ENCODE measurements around the gene UMOD.

UMOD gene

DNA sequence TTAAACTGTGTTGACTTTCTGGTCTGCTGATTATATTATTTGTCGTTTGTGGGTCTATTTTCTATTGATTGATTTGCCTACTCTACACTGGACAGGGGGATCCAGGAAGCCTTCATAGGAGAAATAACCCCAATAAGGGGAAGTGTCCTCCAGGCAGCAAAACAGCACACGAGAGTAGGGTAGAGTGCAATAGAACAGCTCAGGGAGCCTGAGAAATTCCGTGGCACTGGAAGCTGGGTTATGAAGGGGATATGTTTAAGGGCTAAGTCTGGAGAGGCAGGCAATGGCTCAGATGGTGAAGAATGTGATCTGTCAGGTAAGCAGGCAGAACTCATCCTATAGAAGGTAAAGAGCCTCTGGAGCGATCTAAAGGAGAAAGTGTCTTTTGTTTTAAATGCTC is 46.1 kb downstream of the UMOD start:
- TF ChIP-seq, protein P1, sequence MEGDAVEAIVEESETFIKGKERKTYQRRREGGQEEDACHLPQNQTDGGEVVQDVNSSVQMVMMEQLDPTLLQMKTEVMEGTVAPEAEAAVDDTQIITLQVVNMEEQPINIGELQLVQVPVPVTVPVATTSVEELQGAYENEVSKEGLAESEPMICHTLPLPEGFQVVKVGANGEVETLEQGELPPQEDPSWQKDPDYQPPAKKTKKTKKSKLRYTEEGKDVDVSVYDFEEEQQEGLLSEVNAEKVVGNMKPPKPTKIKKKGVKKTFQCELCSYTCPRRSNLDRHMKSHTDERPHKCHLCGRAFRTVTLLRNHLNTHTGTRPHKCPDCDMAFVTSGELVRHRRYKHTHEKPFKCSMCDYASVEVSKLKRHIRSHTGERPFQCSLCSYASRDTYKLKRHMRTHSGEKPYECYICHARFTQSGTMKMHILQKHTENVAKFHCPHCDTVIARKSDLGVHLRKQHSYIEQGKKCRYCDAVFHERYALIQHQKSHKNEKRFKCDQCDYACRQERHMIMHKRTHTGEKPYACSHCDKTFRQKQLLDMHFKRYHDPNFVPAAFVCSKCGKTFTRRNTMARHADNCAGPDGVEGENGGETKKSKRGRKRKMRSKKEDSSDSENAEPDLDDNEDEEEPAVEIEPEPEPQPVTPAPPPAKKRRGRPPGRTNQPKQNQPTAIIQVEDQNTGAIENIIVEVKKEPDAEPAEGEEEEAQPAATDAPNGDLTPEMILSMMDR (IDR thresholded peaks at IDR 0.05) = no peak

DNA sequence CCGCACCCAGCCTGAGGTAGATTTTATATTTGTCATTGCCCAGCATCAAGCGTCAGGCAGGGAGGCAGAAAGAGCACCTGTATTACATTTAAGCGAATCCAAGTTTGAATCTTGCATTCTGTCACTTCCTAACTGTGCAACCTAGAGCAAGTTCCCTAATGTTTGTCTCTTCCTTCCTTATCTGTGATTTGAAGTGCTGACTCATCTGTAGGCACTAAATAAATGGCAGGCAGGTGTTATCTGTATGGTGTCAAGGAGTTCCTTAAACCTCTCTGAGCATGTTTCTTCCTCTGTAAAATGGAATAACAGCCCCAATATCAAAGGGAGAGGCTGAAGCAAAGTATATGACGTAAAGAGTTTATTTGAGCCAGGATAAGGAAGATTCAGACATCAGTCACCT is 49.5 kb downstream of the UMOD start:
- TF ChIP-seq, protein P1 (IDR thresholded peaks at IDR 0.05) = no peak

DNA sequence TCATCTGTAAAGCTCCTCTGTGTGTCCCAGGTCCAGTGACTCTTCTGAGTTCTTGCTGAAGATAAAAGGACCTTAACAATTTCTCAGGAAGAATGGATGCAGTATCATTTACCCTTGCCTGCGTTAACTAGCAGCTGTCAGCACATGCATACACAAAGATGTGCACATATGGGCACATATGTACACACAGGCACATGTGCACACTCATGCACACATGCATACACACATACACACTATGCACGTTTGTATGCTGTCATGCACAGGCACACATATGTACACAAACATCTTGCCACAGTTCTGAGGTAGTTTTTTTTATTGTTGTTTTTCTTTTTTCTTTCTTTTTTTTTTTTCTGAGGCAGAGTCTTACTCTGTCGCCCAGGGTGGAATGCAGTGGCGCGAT is 50.1 kb downstream of the UMOD start:
- TF ChIP-seq, protein P1 (IDR thresholded peaks at IDR 0.05) = no peak

DNA sequence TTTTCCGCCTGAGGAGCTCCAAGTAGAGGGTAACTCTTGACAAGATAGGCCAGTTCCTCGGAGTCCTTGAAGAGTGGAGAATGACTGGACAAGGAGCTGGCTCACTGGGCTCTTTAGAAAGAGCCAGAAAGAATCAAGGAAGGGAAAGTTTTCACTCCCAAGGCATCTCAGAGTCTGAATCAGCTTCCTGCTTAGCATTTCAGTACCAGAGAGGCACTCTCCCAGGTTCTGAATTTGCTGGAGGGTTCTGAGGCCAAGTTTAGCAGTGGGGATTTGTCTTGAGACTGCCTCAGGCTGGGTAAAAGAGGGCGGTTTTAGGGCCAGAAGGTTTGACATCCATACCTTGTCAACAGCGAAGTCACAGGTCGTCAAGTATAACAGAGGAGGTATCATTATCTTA is 50.7 kb downstream of the UMOD start:
- TF ChIP-seq, protein P1 (IDR thresholded peaks at IDR 0.05) = no peak

DNA sequence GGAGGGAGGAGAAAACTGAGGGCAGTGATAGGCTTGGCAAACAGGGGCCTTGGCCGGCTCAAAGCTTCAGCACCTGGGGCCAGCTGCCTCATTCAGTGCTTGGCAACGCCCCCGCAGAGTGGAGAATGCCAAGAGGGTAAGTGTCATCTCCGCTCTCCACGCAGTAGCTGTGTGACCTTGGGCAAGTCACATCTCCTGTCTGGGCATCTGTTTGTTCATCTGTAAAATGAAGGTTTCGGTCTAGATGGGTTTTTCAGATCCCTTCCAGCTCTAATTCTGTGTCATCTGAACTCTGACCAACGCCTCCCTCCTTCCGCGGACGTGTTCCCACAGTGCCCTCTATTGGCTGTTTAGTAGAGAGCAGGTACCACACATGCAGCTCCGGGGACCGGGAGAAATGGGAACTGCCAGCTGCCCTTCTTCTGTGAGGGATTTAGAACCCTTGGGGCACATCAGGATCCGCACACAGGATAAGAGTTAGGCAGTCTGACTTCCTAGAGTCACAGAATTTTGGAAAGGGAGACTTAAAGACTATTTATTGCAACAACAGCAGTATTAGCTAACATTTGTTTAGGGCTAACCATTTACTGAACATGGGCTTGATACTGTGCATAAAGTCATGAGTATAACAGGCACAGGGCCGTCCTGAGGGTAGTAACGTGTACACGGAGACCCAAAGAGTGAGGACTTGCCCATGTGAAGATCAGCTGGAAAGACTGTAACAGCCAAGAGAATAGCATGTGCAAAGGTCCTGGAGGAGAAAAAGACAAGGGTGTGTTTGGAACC is 52.0 kb downstream of the UMOD start:
- TF ChIP-seq, protein P1 (IDR thresholded peaks at IDR 0.05) = peak; percentile 88

DNA sequence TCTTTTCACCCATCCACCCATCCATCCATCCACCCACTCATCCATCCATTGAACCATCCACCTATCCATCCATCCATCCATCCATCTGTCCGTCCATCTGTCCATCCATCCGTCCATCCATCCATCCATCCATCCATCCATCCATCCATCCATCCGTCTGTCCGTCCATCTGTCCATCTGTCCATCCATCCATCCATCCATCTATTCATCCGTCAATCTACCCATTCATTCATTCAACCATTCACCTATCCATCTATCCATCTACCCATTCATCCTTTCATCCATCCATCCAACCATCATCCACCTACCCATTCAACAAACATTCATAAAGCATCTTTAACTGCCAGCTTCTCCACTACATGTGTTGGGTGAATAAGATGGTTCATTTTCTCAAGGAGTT is 54.1 kb downstream of the UMOD start:
- TF ChIP-seq, protein P1 (IDR thresholded peaks at IDR 0.05) = no peak

DNA sequence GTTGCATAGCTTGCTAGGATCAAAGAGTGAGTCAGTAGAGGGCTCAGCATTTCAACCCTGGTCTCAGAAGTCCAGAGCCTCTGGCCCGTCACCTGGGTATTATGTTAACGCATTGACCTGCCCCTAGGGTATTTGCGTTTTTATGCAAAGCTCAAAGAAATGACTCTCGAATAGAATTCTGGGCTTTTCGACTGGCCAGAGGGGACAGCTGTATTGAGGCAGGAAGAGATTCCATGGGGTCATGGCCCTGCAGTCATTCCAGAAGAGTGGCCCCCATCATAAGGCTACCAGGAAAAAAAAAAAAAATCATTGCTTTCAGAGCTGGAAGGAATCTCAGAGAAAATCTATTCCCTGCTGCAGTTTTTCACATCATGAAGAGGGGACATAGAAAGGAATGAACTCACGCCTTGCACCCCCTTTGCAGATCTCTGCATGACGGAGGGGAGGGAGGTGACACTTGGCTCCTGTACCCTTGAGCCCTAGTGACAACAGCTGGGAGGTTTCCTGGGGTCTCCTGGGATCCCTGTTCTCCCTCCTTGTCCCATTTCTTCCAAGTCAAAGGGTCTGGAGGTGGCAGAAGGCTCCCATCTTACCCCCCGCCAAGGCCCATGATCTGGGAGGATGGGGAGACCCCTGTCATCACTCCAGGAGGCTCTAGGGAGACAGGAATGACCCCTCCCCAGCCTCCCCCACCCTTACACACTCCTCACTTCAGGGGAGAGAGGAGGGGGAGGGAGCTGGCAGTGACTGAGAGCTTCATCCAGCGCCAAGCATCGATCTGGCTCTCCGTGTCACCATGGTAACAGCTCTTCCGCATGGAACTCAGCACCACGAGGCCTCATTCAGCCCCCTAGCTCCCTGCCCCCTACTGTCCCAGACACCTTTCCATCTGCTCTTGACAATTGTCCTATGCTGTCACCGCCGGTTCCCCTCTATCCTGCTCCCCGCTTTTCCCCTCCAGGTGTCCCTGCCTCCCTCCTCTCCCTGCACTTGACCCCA is 61.0 kb downstream of the UMOD start:
- TF ChIP-seq, protein P1 (IDR thresholded peaks at IDR 0.05) = no peak
